Activated naive CD4-positive, alpha-beta T cell treated with anti-CD3 and anti-CD28 coated beads, Interleukin-2, amount 10 ng/mL, durations not matched to agents 7 days and 5 days (primary cell): ENCODE data around the gene C19orf38.
"Not testable (repeated sequence)": the region's sequence is repeated elsewhere in the genome, so short reads cannot be mapped to it uniquely, and the experiment has no call there.

Experiments
- CTCF ChIA-PET: fragments of 350-600 bp; sonication (Branson Sonifier 250); formaldehyde crosslinking; loops from one replicate; lab custom pipeline; 2021; ENCODE audit warnings: antibody characterized with exemption; lab: Charles Lee
- DNase-seq: peaks from one replicate; pipeline ENCODE4 v3.0.0-alpha.2; 2020
- H3K27ac Mint-ChIP-seq: one replicate; pipeline ENCODE4 v1.8.0; 2021; ENCODE audit warnings: mild to moderate bottlenecking, moderate library complexity, mixed read lengths
- H3K27me3 Mint-ChIP-seq: one replicate; pipeline ENCODE4 v1.8.0; 2021; ENCODE audit warnings: mild to moderate bottlenecking, mixed read lengths
- H3K36me3 Mint-ChIP-seq: one replicate; pipeline ENCODE4 v1.8.0; 2021; ENCODE audit warnings: mixed read lengths
- H3K4me1 Mint-ChIP-seq: one replicate; pipeline ENCODE4 v1.8.0; 2021; ENCODE audit warnings: mixed read lengths
- H3K4me3 Mint-ChIP-seq: one replicate; pipeline ENCODE4 v1.8.0; 2021; ENCODE audit warnings: mild to moderate bottlenecking, moderate library complexity, mixed read lengths
- H3K9me3 Mint-ChIP-seq: one replicate; pipeline ENCODE4 v1.8.0; 2021; ENCODE audit warnings: mixed read lengths

C19orf38 gene

DNA sequence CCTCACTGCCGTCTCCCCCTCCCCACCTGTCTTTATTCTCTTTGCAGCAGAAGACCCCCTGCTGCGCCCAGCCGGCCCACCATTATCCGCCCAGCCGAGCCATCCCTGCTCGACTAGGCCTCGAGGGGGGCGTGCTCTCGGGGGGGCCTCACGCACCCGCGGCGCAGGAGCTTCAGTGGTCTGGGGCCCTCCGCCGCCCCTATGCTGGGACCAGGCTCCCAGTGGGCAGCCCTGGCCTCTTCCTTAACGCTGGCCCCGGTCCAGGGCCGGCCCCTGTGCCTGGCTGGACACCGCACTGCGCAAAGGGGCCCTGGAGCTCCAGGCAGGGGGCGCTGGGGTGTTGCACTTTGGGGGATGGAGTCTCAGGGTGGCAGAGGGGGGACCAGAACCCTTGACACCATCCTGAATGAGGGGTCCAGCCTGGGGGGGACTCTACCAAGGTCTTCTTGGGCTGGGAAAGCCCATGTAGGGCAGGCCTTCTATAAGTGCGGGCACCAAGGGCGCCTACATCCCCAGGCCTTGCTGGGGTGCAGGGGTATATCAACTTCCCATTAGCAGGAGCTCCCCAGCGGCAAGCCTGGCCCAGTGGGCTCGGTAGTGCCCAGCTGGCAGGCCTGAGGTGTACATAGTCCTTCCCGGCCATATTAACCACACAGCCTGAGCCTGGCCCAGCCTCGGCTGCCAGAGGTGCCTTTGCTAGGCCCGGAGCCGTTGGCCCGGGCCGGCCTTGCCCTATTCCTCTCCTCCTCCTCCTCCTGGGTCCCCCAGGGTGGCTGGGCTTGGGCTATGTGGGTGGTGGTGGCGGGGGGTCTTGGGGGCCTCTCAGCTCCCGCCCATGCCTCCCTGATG is 17.1 kb upstream of the C19orf38 start:
- Mint-ChIP-seq H3K27ac (no peak overlapping the region), H3K36me3 (peaks cover 26% of the 10 kb centered on the region)
- CTCF ChIA-PET = no interaction called here

DNA sequence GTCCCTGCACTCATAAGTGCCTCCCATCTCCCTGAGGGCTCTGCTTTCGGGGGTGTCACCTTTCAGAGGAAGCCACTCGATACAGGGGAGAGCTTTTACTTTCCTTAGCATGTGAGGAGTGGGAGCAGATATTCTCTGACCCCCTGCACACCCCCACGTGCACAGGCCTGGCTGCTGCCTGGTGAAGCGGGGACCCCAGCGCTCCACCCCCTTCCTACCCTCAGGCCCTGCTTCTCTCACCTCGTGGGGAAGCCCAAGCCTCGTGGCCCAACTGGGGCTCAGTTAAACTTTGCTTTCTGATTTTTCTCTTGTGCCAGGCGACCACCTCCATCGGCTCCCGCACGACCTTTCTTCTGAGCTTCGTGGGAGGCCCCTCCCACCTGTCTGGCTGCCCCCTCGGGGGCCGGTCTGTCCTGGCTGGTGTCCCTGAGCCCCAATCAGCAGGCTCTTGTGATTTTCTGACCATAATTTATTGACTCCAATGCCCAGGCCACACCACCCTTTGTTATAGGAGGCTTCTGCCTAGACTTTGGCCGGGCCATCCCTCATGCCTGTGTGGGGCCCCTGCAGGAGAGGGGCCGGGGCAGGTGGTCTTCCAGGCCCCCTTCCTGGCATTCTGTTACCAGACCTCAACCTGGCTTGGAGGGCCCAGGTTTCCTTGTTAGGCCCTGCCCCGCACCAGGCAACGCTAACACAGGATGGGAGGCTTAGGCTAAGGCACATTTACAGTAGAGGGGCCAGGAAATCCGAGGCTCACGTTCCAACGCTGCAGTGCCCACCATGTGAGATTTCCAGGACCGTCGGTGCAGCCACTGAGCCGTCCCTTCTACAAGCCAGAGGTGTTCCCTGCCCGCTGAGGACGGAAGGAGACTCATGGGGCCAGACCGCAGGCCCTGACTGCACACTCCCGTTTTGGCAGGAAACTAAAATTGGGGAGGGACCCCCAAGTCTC is 16.0 kb upstream of the C19orf38 start:
- H3K4me3 Mint-ChIP-seq = no peak overlapping the region
- no peak for DNase-seq
- H3K27me3 Mint-ChIP-seq = peaks cover 4% of the 10 kb centered on the region
- H3K27ac Mint-ChIP-seq = no peak overlapping the region
- peaks cover 32% of the 10 kb centered on the region for H3K36me3 Mint-ChIP-seq
- H3K4me1 Mint-ChIP-seq = peaks cover 15% of the 10 kb centered on the region
- CTCF ChIA-PET = interaction anchor here (1.3 kb wide), 1 partner anchor 32 kb away, joined by 3 read pairs; no protein-coding TSS in a partner anchor
- peaks cover 11% of the 10 kb centered on the region for H3K9me3 Mint-ChIP-seq

More for the DNA sequence above, 17.1 kb upstream of the C19orf38 start:
- H3K4me1 Mint-ChIP-seq = peaks cover 6% of the 10 kb centered on the region
- peaks cover 2% of the 10 kb centered on the region for H3K9me3 Mint-ChIP-seq
- no peak overlapping the region for H3K4me3 Mint-ChIP-seq
- peaks cover 4% of the 10 kb centered on the region for H3K27me3 Mint-ChIP-seq
- no peak for DNase-seq

DNA sequence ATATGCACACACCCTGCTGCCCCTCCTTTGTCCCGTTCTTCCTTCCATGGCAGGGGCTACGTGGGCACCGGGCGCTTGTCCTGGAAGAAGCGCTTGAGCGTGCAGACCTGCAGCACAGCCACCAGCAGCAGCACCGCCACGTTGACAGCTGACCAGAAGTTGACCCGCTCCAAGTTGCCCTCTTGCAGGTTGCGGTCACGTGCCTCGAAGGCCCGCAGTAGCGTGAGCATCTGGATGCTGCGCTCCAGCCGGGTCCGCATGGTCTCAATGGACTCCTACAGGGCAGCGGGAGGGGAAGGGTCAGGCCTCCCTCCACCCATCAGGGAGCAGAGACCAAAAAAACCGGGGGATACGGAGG is 15.3 kb upstream of the C19orf38 start:
- DNase-seq = no peak
- peaks cover 4% of the 10 kb centered on the region for H3K27me3 Mint-ChIP-seq
- H3K4me1 Mint-ChIP-seq = peaks cover 15% of the 10 kb centered on the region
- CTCF ChIA-PET = interaction anchor here (1.3 kb wide), 1 partner anchor 32 kb away, joined by 3 read pairs; no protein-coding TSS in a partner anchor
- no peak overlapping the region for H3K4me3 Mint-ChIP-seq
- peaks cover 32% of the 10 kb centered on the region for H3K36me3 Mint-ChIP-seq
- peaks cover 11% of the 10 kb centered on the region for H3K9me3 Mint-ChIP-seq
- no peak overlapping the region for H3K27ac Mint-ChIP-seq

DNA sequence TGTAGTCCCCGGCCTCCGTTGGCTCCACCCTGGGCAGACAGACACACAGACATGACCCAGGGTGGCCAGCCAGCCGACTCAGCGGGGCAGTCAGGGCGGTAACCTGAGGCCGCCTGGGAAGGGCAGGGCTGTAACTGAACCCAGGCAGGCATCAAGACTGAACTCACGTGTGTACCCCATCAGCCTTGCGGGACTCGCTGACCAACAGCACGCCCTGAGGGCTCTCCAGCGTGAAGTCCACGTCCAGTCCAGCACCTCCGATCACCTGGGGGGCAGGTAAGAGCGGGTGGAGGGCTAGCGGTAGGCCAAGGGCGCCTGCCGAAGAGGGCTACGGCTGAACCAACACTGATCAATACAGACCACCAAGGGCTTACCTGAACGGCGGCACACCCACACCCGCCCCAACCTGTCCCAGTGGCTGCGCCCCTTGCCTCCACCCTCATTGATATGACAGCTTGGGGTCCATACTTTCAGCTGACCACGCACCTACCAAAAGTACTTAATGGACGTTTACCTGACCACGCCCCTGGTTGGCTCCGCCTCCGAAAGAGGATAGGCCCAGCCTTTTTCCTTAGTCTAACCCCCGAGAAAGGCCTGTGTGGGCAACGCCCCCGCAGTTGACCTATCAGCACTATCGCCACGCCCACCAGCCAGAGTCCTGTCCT is 13.0 kb upstream of the C19orf38 start:
- H3K4me3 Mint-ChIP-seq = peak overlapping the region; percentile 91
- H3K27ac Mint-ChIP-seq = peak overlapping the region; percentile 98
- peaks cover 15% of the 10 kb centered on the region for H3K4me1 Mint-ChIP-seq
- peaks cover 13% of the 10 kb centered on the region for H3K9me3 Mint-ChIP-seq
- CTCF ChIA-PET = interaction anchor here (0.6 to 4.9 kb wide), 6 partner anchors 9 to 682 kb away, joined by 3 to 37 read pairs (median 4); partner anchors contain the start of gene DNM2
- DNase-seq = no peak
- peaks cover 26% of the 10 kb centered on the region for H3K36me3 Mint-ChIP-seq
- peaks cover 4% of the 10 kb centered on the region for H3K27me3 Mint-ChIP-seq

DNA sequence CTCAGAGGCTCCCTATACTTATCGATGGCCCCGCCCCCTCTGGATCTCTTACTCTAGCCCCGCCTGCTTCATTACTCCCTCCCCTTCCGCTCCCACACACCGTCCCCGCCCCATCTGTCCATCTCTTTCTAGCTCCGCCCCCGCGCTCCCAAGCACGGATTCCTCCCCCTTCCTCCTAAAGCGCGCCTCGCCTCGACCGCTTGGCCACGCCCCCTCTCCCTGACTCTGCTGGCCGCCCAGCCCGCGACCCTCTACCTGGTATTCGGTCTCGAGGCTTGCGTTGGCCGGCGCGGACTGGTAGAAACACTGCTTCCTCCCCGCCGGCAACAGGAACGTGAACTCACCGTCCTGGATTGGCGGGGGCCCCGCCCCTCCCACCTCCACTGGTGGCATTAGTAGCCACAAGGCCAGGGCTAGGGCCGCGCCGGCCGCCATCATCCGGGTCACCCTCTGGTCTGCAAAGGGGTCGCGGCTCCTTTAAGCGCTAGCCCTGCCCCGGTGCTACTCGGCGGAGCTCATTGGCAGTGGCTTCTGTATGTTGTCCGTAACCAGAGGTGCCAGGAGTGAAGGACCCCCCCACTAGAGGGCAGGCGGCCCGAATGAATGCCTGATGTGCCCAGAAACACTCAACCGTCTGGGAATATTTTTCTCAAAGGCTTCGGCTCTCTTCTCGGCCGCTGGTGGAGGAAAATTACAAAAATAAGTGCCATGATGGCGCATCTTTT is 12.3 kb upstream of the C19orf38 start, which contains the start of gene TMED1:
TSS of gene TMED1 (minus strand) at position 459 of the 725 bp plus-strand sequence. CDS start at position 438, 21 bp downstream.
- Mint-ChIP-seq H3K36me3 (peaks cover 24% of the 10 kb centered on the region), H3K9me3 (peaks cover 13% of the 10 kb centered on the region), H3K27me3 (peaks cover 4% of the 10 kb centered on the region), H3K4me1 (peaks cover 15% of the 10 kb centered on the region), H3K4me3 (peak within 1 kb of the TSS; percentile 91), H3K27ac (peak within 1 kb of the TSS; percentile 98)
- CTCF ChIA-PET = interaction anchor here (0.6 to 4.9 kb wide), 8 partner anchors 9 to 682 kb away, joined by 3 to 37 read pairs (median 4); partner anchors contain the start of gene DNM2
- DNase-seq = peak; percentile 99

DNA sequence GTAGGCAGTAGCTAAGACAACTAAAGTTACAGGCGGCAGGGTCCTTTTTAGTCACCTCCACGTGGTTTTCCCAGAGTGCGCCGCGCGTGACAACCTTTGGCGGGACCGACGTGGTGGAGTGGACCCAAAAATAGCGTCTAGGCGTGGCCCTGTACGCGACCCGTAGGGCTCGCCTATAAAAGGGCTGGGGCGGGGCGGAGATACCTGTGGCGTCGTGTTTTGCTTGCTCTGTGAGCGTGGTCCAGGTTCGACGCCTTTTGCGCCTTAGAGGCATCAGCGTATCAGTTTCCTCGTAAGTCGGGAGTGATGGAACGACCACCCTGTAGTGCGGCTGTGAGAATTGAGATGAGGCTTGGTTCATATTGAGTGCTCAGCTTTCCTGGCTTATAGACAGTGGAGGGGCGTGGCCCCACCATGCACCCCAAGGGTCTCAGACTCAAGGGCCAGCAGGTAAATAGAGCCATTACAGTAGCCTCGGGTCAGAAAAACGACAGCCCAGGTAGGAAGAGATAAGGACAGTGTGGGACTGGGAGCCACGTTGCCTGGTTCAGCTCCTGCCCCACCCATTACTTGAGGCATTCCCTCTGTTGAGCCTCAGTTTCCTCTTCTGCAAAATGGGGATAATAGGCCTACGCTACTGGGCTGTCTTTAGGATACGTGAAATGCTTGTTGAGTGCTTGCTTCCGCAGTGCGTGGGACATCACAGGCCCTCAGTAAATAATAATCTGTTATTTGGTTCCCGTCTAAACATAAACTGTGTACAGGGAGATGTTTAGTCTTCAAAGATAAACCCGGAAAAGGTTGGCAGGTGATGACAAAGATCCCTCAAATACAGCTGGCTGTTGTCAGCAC is 11.5 kb upstream of the C19orf38 start:
- Mint-ChIP-seq H3K36me3 (peaks cover 24% of the 10 kb centered on the region), H3K9me3 (peaks cover 13% of the 10 kb centered on the region), H3K4me3 (peak overlapping the region; percentile 91), H3K4me1 (peaks cover 15% of the 10 kb centered on the region), H3K27ac (peak overlapping the region; percentile 98), H3K27me3 (peaks cover 4% of the 10 kb centered on the region)
- CTCF ChIA-PET = interaction anchor here (0.6 to 4.9 kb wide), 5 partner anchors 16 to 120 kb away, joined by 3 to 37 read pairs (median 4); partner anchors contain the start of gene DNM2
- DNase-seq = peak; percentile 90

DNA sequence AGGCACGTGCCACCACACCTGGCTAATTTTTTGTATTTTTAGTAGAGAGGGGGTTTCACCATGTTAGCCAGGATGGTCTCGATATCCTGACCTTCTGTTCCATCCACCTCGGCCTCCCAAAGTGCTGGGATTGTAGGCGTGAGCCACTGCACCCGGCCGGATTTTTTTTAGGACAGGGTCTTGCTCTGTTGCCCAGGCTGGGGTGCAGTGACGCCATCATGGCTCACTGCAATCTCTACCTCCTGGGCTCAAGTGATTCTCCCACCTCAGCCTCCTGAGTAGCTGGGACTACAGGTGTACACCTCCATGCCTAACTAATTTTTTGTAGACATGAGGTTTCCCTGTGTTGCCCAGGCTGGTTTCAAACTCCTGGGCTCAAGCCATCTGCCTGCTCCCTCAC is 10.6 kb upstream of the C19orf38 start:
- H3K4me1 Mint-ChIP-seq = peaks cover 15% of the 10 kb centered on the region
- H3K27ac Mint-ChIP-seq, H3K4me3 Mint-ChIP-seq, DNase-seq, H3K27me3 Mint-ChIP-seq: not testable (repeated sequence)
- peaks cover 13% of the 10 kb centered on the region for H3K9me3 Mint-ChIP-seq
- H3K36me3 Mint-ChIP-seq = peaks cover 21% of the 10 kb centered on the region
- CTCF ChIA-PET = interaction anchor here (4.9 kb wide), 1 partner anchor 26 kb away, joined by 37 read pairs; no protein-coding TSS in a partner anchor

DNA sequence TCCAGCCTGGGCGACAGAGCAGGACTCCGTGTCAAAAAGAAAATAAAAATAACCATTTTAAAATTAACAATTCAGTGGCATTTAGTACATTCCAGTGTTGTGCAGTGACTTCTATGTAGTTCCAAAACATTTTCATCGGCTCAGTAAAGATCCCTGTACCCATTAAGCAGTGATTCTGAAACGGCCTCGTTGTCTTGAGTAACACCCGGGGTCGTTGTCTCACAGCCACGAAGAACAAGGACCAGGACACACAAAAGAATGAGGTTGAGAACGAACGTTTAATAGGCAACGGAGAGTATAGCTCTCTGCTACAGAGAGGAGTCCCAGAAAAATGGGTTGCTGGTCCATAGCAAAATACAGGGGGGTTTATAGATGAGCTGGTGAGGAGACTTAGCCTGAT is 9.8 kb upstream of the C19orf38 start:
- Mint-ChIP-seq H3K9me3 (peaks cover 13% of the 10 kb centered on the region), H3K4me1 (peaks cover 15% of the 10 kb centered on the region), H3K36me3 (peaks cover 15% of the 10 kb centered on the region), H3K27ac (no peak overlapping the region), H3K27me3 (peaks cover 4% of the 10 kb centered on the region), H3K4me3 (no peak overlapping the region)
- no peak for DNase-seq
- CTCF ChIA-PET = interaction anchor here (0.8 to 4.9 kb wide), 3 partner anchors 17 to 26 kb away, joined by 3 to 37 read pairs (median 4); no protein-coding TSS in a partner anchor

DNA sequence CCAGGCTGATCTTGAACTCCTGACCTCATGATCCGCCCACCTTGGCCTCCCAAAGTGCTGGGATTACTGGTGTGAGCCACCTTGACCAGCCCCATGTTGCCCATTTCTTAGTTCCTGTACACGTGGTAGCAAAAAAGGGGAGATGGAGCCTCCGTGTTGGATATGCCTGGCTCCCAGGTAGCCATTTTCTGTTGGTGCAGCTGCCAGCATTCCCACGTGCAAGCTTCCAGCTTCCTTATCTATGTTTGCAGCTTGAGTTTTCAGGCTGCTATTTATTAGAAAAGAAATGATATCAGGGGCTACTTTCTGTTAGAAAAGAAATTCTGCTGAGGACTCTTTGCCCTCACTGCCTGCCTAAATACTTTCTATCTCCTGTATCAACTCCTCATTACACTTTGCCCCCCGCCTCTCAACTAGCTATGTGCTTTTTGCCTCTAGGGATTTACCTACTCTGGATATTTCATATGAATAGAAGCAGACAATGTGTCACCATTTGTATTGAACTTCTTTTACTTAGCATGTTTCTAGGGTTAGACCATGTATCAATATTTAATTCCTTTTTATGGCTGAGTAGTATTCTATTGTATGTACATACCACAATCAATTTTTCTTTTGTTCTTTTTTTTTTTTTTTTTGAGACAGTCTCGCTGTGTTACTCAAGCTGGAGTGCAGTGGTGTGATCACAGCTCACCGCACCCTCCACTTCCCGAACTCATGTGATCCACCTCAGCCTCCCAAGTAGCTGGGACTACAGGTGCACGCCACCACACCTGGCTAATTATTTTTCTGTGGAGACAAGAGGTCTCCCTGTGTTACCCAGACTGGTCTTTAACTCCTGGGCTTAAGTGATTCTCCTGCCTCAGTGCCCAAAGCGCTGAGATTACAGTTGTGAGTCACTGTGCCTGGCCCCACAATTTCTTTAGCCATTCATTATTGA is 8.8 kb upstream of the C19orf38 start:
- H3K4me3 Mint-ChIP-seq = no peak overlapping the region
- no peak for DNase-seq
- CTCF ChIA-PET = interaction anchor here (0.8 to 4.9 kb wide), 3 partner anchors 16 to 25 kb away, joined by 3 to 37 read pairs (median 4); no protein-coding TSS in a partner anchor
- H3K9me3 Mint-ChIP-seq = peaks cover 13% of the 10 kb centered on the region
- peaks cover 4% of the 10 kb centered on the region for H3K27me3 Mint-ChIP-seq
- peaks cover 15% of the 10 kb centered on the region for H3K4me1 Mint-ChIP-seq
- H3K27ac Mint-ChIP-seq = no peak overlapping the region
- H3K36me3 Mint-ChIP-seq = peaks cover 10% of the 10 kb centered on the region

DNA sequence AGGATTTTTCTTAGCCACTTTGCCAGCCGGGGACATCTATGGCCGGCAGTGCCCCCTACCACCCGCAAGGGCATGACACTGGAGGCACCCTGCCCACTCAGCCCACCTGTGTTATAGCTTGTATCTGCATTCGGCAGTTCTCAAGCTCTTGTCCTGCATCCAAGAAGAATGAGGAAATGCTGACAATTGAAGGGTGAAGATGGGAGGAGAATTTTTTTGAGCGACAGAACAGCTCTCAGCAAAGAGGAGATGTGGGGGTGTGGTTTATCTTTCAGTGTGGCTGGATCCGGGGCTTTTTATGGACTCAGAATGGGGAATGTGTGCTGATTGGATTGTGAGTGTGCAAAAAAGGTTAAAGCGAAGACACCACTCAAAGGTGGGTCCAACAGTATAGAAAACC is 5.4 kb upstream of the C19orf38 start:
- peaks cover 5% of the 10 kb centered on the region for H3K36me3 Mint-ChIP-seq
- H3K27me3 Mint-ChIP-seq = no peaks in the 10 kb centered on the region
- peaks cover 8% of the 10 kb centered on the region for H3K9me3 Mint-ChIP-seq
- no peak for DNase-seq
- peaks cover 4% of the 10 kb centered on the region for H3K4me1 Mint-ChIP-seq
- no peak overlapping the region for H3K27ac Mint-ChIP-seq
- no peak overlapping the region for H3K4me3 Mint-ChIP-seq
- CTCF ChIA-PET = interaction anchor here (1.1 to 2.8 kb wide), 2 partner anchors 15 to 21 kb away, joined by 5 to 9 read pairs; no protein-coding TSS in a partner anchor

DNA sequence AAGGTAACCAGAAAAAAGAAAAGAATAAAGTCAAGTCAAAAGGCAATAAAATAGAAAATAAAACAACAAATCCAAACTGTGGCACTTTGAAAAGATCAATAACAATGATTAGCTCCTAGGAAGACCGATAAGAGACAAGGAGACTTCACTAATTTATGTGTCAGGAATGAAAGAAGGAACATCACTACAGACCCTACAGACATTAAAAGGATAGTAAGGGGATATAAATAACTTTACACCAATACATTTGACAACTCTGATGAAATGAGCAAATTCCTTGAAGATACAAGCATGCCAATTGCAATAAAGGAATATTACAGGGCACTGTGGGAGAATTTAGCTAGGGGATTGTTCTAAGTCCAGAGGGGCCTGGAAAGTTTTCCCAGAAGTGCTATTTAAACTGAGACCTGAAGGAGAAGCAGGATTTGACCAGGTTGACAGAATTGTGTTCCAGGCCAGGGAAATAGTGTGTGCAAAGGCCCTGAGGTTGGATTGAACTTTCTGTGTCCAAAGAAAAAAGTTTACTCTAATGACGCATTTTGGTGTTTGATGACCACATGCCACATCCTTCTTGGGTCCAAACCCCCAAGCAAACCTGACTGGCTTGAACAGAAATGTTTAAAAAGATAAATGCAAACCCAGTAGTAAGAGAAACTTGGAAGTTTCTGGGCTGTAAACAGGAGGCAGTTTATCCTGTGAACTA is 1.6 kb upstream of the C19orf38 start:
- no peak for DNase-seq
- Mint-ChIP-seq H3K27ac (no peak overlapping the region), H3K27me3 (peaks cover 5% of the 10 kb centered on the region), H3K4me3 (no peak overlapping the region), H3K4me1 (peaks cover 14% of the 10 kb centered on the region), H3K9me3 (peaks cover 5% of the 10 kb centered on the region), H3K36me3 (peaks cover 5% of the 10 kb centered on the region)
- CTCF ChIA-PET = interaction anchor here (0.6 to 1.4 kb wide), 5 partner anchors 10 to 21 kb away, joined by 3 to 6 read pairs (median 3); no protein-coding TSS in a partner anchor
